Activated T-helper 9 cell treated with anti-CD3 and anti-CD28 coated beads, Interleukin-2, amount 50 U/mL, for 16 hours (primary cell): ENCODE results near the gene PPP1R15A.
A peak's percentile ranks its signal among the peaks of the same experiment; 100 is the strongest.
"Not testable (repeated sequence)": the region's sequence is repeated elsewhere in the genome, so short reads cannot be mapped to it uniquely, and the experiment has no call there.

Experiments
- DNase-seq: peaks from one replicate; pipeline ENCODE4 v3.0.0-alpha.2; 2020; ENCODE audit warnings: low read depth

PPP1R15A gene

DNA sequence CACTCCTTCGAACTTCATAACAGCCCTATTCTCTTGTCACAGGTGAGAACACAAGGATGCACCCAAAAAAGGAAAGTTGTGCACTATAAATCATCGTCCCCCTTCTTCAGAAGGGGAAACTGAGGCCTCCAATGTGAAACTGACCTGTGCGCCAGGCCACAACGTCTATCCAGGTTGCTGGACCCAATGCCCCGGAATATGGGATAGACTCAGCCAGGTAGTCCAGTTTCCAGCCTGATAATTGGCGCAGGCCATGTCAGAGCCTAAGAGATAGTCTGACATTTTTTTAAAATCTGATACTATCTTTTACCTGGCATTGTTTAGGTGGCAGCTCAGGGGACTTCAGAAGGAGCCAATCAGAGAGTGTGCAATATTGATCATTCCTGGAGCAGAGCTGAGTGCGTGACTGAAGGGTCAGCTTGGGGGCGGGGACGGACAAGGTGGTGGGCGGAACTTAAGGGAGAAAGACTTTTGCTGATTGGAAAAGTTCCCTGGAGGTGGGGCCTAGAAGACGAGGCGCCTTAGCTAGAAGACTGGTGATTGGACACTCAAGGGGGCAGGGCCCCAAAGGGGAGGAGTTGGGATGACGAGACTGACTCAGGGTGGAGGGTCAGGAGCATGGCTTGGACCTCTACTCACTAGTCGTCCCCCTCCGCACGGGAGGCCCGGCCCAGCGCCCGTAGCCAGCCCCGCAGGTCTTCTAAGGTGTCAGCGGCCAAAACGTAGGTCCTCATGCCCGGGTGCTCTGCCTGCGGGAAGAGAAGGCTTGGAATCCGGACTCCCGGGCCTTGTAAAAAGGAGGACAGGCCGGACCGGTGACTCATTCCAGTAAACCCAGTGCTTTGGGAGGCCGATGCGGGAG, 12.3 kb upstream of the PPP1R15A start:
- DNase-seq = no peak

DNA sequence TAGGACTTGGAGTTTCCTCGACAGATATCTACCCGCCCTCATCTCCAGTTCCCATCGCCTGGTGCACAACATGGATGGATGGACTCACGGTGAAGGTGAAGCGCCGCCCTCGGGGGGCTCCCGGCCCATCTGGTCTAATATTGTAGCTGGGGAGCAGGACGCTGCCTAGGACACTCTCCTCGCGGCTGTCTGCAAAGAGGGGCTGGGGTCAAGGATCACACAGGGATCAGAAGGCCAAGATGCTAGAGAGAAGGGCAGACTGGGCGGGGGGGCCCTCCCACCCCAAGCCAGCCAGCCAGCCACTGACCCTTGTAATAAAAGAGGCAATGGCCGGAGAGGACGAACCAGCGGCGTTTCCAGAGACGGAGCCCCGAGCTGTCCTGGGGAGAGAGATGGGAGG, 10.9 kb upstream of the PPP1R15A start:
- no peak for DNase-seq

DNA sequence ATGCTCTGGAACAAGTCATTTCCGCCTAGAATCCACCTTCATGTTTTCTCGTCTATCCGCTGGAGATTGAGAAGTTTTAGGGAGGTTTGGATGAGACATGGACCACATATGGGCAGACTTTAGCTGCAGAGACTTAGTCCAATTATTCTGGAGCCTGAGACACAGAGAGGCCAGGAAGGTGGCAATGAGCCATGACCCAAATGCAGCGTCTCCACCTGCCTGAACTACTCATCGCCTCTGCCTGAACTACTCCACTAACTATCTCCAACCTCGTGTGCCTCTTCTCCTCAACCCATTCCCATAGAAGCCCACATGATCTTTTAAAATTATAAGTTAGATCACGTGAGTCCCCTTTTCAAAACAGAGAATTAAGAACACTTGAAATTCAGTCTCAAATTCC, 9.4 kb upstream of the PPP1R15A start:
- no peak for DNase-seq

DNA sequence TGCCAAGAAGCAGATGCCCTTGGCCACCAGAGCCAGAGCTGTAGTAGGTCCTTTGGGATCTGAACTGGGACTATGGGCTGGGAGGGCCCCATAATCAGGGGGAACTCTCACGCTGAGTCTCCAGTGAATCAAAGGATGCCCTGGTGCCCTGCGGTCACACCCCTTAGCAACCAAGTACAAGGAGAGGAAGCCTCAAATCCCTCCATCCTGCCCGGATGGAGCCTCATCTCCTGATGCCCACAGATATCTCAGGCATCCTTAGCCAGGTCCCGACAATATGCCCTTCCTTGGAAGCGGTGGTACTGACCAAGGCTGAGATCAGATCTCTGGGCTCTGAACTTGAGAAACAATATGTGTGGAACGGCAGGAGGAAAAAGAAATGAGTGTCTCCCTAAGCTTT, 5.5 kb upstream of the PPP1R15A start:
- DNase-seq = no peak

DNA sequence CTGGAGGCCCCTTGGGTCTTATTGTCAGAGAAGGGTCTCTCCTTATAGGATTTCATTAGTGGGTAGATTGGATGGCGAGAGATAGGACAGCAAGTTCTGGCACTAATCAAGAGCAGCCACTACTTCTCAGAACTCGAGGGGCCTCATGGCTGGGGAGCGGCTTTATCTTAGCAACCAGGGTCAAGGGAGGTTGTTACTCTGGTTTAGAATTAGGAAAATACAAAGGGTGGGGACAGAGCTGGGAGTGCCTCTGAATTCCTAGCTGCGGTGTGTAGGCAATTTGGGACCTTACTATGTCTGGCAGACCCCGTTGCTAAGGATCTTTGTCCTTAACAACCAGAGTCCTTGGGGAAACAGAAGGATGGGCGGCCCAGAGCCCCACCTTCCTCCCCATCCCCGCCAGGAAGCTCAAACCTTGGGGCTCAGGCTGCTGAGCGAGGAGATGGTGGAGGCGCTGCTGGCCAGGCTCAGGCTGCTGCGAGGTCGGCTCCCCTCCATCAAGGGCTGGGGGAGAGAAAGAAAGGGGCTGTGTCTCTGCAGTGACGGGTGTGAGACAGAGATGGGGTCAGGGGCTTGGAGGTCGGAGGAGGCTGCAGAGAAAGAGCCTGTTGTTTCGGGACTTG, 5.0 kb upstream of the PPP1R15A start:
- DNase-seq = no peak

DNA sequence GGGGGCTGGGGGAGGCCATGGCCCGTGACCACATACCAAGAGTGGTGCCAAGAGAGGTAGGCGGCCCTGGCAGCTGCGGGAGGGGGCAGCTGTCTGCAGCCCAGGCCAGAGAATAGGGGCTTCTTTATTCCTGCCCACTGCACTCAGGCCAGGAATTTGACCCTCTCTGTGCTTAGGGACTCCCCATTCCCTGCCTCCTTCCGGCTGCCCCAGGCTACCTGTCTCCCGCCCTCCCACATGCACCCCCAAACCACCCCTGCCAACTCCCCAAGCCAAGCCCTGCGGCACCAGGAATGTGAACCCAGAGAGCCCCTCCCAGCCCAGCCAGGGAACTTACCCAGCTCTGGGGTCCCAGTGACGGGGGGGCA, 4.5 kb upstream of the PPP1R15A start:
- DNase-seq = no peak

DNA sequence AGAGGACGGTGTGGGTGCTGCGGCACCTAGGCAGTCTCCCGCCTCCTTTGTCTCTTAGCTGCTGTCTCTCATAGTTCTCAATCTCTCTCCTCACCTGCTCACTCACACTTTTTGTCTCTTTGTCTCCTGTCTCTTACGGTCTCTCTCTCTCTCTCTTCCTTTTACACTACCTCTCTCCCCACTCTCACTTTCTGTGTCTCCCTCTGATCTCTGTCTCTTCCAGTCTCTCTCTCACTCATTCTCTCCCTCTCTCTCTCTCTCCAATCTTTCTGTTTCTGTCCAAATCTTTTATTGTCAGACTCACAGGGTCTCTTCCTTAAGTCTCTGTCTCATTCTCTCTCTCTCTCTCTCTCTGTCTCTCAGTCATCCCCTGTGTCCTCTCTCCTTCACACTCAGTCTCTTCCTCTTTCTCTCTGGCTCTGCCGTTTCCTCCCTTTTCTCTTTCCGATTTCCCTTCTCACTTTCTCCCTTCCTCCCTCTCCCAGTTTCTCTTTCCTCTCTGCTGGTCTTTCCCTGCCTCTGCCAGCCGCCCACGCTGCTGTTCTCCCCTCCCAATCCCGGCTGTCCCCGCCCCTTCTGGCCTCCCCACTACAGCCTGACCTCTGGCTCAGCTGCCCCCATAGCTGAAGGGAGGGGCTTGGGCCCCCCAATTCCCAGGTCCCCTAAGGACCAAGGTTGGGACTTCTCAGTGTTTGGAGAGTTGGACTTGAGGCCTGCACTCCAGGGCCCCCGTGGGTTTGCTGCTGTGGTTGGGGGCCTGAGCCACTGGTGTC, 3.9 kb upstream of the PPP1R15A start, which contains the start of gene PLEKHA4:
PLEKHA4 (minus strand) TSS at position 504 of the 773 bp plus-strand sequence. CDS start 997 bp downstream, outside the sequence.
- no peak for DNase-seq

DNA sequence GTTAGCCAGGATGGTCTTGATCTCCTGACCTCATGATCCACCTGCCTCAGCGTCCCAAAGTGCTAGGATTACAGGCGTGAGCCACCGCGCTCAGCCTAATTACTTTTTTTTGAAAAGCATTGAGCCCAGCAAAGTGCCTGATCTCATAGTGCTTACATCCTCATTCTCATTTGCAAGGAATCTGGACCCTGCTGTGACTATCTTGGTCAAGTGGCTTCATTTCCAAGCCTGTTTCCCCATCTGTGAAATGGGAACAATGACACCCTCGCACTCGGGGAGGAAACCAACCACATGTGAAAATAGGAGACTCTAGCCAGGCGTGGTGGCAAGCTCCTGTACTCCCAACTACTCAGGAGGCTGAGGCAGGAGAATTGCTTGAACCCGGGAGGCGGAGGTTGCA, 2.2 kb upstream of the PPP1R15A start:
- no peak for DNase-seq

DNA sequence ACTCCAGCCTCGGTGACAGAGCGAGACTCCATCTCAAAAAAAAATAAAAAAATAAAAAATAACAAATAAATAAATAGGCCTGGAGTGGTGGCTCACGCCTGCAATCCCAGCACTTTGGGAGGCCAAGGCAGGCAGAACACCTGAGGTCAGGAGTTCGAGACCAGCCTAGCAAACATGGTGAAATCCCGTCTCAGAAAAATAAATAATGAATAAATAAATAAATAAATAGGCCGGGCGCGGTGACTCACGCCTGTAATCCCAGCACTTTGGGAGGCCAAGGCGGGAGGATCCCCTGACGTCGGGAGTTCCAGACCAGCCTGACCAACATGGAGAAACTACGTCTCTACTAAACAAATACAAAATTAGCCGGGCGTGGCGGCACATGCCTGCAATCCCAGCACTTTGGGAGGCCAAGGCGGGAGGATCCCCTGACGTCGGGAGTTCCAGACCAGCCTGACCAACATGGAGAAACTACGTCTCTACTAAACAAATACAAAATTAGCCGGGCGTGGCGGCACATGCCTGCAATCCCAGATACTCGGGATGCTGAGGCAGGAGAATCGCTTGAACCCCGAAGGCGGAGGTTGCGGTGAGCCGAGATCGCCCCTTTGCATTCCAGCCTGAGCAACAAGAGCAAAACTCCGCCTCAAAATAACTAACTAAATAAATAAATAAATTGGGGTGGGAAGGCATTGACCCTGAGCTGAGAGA, 595 bp upstream of the PPP1R15A start:
- not testable (repeated sequence) for DNase-seq

DNA sequence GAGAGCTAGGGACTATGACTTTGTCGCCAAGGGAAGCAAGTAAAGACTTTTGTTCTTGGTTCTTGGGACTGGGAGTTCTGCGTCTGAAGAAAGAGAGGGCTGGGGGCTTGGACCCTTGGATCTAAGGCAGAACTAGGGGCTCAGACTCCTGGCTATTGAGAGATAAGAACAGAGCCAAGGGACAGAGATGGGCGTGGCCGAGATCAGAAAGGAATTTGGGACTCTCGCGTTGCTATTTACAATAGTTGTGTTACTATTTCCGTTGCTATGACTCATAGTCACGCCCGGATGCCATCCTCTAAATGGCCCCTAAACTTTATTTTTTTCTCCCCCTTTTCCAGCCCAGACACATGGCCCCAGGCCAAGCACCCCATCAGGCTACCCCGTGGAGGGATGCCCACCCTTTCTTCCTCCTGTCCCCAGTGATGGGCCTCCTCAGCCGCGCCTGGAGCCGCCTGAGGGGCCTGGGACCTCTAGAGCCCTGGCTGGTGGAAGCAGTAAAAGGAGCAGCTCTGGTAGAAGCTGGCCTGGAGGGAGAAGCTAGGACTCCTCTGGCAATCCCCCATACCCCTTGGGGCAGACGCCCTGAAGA, 759 bp downstream of the PPP1R15A start:
- peak; percentile 63 for DNase-seq

DNA sequence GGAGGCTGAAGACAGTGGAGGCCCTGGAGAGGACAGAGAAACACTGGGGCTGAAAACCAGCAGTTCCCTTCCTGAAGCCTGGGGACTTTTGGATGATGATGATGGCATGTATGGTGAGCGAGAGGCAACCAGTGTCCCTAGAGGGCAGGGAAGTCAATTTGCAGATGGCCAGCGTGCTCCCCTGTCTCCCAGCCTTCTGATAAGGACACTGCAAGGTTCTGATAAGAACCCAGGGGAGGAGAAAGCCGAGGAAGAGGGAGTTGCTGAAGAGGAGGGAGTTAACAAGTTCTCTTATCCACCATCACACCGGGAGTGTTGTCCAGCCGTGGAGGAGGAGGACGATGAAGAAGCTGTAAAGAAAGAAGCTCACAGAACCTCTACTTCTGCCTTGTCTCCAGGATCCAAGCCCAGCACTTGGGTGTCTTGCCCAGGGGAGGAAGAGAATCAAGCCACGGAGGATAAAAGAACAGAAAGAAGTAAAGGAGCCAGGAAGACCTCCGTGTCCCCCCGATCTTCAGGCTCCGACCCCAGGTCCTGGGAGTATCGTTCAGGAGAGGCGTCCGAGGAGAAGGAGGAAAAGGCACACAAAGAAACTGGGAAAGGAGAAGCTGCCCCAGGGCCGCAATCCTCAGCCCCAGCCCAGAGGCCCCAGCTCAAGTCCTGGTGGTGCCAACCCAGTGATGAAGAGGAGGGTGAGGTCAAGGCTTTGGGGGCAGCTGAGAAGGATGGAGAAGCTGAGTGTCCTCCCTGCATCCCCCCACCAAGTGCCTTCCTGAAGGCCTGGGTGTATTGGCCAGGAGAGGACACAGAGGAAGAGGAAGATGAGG, 1.5 kb downstream of the PPP1R15A start:
- DNase-seq = no peak

DNA sequence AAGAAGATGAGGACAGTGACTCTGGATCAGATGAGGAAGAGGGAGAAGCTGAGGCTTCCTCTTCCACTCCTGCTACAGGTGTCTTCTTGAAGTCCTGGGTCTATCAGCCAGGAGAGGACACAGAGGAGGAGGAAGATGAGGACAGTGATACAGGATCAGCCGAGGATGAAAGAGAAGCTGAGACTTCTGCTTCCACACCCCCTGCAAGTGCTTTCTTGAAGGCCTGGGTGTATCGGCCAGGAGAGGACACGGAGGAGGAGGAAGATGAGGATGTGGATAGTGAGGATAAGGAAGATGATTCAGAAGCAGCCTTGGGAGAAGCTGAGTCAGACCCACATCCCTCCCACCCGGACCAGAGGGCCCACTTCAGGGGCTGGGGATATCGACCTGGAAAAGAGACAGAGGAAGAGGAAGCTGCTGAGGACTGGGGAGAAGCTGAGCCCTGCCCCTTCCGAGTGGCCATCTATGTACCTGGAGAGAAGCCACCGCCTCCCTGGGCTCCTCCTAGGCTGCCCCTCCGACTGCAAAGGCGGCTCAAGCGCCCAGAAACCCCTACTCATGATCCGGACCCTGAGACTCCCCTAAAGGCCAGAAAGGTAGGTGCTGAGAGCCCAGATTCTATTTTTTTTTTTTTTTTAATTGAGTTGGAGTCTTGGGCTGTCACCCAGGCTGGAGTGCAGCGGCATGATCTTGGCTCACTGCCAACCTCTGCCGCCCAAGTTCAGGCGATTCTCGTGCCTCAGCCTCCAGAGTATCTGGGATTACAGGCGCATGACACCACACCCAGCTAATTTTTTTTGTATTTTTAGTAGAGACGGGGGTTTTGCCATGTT, 2.3 kb downstream of the PPP1R15A start:
- DNase-seq = no peak

DNA sequence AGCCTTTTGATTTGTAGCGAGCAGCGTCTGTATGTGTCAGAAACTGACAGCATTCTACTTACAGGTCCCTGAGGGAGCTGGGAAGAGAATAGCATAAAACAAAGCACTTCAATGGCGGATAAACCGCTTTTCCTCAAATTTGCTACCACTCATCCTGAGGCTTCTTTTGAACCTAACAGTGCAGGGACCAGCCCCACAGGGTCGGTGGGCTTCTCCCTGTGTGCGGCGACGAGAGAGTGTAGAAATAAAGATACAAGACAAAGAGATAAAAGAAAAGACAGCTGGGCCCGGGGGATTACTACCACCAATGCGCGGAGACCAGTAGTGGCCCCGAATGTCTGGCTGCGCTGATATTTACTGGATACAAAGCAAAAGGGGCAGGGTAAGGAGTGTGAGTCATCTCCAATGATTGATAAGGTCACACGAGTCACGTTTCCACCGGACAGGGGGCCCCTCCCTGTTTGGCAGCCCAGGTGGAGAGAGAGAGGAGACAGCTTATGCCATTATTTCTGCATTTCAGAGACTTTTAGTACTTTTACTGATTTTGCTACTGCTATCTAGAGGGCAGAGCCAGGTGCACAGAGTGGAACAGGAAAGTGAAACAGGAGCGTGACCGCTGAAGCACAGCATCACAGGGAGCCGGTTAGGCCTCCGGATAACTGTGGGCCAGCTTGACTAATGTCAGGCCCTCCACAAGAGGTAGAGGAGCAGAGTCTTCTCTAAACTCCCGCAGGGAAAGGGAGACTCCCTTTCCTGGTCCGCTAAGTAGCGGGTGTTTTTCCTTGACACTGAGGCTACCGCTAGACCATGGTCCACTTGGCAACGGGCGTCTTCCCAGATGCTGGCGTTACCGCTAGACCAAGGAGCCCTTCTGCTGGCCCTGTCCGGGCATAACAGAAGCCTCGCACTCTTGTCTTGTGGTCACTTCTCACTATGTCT, 4.1 kb downstream of the PPP1R15A start:
- not testable (repeated sequence) for DNase-seq

DNA sequence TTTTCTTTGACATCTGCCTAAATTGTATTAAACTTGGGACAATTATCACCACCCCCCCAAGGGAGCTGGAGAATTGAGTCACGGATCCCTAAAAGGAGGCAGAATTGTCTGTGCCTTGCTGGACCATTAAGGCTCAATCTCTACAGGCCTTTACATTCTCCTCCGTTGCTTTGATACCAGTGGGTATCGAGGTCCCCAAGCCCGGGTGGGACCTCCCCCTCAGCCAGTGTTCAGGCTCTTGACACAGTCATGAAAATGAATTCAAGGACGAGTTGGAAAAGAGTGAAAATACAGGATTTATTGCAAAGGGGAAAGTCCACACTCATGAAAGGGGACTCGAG, 5.6 kb downstream of the PPP1R15A start:
- DNase-seq = no peak

DNA sequence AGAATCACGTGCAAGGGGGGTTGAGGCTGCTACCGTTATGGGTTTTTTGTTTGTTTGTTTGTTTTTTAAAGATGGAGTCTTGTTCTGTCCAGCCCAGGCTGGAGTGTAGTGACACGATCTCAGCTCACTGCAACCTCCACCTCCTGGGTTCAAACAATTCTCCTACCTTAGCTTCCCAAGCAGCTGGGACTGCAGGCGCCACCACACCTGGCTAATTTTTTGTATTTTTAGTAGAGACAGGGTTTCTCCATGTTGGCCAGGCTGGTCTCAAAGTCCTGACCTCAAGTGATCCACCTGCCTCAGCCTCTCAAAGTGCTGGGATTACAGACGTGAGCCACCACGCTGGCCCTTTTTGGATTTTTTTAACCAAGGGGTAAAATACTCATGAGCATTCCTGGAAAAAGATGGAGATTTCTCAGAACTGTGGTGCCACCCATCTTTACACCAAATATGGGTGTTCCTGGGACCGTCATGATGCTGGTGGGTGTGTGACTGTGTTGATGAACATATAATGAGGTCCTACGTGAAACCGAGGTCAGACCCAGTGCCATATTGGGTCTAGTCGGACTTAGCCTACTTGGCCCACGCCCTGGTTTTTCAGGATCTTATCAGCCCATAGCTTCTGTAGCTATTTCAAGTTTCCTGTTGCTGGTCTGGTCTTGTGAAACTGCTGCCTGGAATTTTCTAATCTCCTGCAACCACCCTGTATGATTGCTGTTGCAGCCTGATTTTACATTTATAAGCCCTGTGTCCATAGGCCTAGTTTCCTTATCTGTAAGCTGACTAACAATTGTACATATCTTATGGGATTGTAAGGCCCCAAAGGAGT, 6.2 kb downstream of the PPP1R15A start:
- DNase-seq = no peak

DNA sequence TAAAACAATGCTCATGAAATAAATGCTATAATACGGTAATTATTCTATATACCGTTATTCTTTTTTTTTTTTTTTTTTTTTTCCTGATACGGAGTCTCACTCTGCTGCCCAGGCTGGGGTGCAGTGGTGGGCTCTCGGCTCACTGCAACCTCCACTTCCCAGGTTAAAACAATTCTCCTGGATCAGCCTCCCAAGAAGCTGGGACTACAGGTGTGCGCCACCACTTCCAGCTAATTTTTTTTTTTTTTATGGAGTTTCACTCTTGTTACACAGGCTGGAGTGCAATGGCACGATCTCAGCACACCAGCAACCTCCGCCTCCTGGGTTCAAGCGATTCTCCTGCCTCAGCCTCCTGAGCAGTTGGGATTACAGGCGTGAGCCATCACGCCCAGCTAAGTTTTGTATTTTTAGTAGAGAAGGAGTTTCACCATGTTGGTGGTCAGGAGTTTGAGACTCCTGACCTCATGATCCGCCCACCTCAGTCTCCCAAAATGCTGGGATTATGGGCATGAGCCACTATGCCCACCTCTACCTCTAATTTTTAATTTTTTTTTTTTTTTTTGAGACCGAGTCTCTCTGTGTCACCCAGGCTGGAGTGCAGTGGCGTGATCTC, 6.9 kb downstream of the PPP1R15A start:
- no peak for DNase-seq

DNA sequence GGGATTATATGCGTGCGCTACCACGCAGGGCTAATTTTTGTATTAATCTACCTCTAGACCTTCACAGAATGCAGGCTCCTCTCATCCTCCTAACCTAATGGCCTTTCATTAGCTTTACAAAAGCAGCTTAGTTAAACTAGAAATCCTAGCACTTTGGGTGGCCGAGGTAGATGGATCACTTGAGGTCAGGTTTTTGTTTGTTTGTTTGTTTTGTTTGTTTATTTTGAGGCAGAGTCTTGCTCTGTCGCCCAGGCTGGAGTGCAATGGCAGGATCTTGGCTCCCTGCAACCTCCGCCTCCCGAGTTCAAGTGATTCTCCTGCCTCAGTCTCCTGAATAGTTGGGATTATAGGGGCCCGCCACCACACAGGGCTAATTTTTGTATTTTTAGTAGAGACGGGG, 7.5 kb downstream of the PPP1R15A start:
- not testable (repeated sequence) for DNase-seq
